Ovary (tissue), 3 donors: Measurements from ENCODE around the gene ETFB.

ENCODE experiments used
- CTCF ChIP-seq, 3 donors: fragments of 450-650 bp in 2 of 3; fragments of 200-600 bp in 1 of 3; IDR thresholded peaks; one replicate each; pipeline versions ENCODE4 v1.5.1 to v1.8.0; 2016 to 2022; ENCODE audit warnings: antibody characterized with exemption in 3 of 3, mild to moderate bottlenecking in 1 of 3
- POLR2A ChIP-seq: fragments of 450-650 bp; IDR thresholded peaks from one replicate; pipeline ENCODE4 v1.6.1; 2017; ENCODE audit warnings: antibody characterized with exemption, mild to moderate bottlenecking, moderate library complexity
- donor health status: DM: no; HTN: no; CAD: no.

- TF ChIP-seq CTCF (IDR thresholded peaks at IDR 0.05) (no peak), POLR2A (no peak)
Measured at GRCh38 chr19:51392701-51393100, 26.5 kb upstream of the ETFB start.
